GM04504 (cell line): ENCODE measurements around the gene DIAPH1.

Experiments
- DNase-seq: peaks from one replicate; pipeline ENCODE4 v3.0.0-alpha.2; 2012; ENCODE audit warnings: low read depth

DIAPH1 gene

GRCh38 chr5:141639357-141640050 lies 20.7 kb upstream of the DIAPH1 start:
- no peak for DNase-seq

- DNase-seq: no peak
These were observed 20.0 kb upstream of the DIAPH1 start for GRCh38 chr5:141638771-141639170.

GRCh38 chr5:141637767-141638419 lies 19.1 kb upstream of the DIAPH1 start:
- no peak for DNase-seq

DNA sequence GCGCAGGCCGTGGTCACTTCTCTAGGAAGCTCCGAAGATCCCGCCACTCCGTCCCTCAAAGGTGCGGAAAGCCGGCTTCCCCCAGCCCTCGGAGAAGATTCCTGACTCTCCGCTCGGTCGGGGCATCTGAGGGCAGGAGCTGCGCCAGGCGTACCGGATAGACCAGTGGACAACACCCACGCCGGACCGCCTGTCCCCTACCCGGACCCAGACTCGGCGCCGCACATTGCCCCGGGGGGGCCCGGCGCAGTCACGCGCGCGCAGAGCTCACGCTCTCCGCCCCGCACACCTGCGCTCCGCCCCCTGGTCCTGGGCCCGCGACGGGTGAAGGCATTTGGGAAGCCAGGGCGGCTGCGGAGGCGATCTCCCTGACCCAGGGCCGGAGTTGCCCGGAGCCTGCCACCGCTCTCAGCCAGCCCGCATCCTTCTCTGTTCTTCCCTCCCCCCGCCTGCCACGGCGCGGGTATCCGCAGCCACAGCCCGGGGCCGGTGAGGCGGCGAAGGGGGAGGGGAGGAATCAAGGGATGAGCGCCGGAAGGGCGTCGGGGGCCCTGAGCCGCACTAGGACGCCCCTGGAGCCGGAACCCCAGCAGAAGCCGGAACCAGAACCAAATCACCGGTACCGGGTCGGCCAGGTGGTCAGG lies 18.4 kb upstream of the DIAPH1 start:
- DNase-seq: no peak

DNA sequence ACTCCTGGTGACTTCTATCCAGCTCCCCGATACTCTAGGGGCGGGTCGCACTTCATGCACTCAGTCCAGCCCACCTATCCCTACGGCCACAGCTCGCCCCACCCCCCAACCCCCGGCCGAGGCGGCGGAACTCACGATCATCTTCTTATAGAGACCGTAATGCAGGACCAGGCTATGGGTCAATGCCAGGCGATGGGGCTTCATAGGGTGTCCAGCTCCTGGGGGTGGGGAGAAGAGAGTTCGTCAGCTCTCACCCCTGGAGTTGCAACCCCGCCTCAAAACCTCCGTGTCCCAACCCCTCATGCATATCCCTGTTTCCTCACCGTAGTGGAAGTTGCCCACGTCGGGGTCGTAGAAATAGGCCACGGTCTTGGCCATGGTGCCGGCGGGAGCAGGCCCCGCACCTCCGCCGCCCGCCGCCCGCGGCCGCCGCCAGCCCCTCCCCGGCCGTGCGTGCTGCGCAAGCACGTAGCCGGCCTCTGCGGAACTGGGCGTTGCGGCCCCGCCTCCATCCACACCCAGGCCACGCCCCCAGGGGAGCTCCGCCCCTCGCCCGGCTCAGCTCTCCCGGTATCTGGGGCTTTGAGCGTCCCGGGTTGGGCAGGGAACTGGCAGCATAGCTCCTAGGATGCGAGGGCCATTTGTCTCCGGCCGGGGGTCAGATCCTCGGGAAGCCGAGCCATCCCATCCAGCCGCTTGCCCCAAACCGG lies 17.8 kb upstream of the DIAPH1 start, which contains the start of the genes HDAC3 and RELL2:
TSS of gene HDAC3 (minus strand) at position 437 of the 710 bp plus-strand sequence. CDS start at position 378, 59 bp downstream.
TSS of gene RELL2 (plus strand) at position 585 of the 710 bp plus-strand sequence. CDS start 1,229 bp downstream, outside the sequence.
- DNase-seq: peak; percentile 71

DNA sequence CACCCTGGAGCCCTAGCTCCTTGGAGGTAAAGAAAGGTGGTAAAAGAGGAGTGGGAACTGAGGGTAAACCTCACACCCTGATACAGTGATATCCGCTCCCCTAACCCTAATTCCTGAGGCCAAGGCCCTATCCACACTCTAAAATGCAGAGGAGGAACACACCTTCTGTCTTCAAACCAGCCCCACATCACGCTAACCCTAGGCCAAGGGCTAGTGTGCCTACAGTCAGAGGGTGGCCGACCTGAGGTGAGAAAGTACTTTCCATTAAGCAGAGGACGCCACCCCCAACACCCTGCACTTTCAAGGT lies 17.3 kb upstream of the DIAPH1 start:
- no peak for DNase-seq

GRCh38 chr5:141635646-141636045 lies 16.8 kb upstream of the DIAPH1 start:
- DNase-seq: no peak

DNA sequence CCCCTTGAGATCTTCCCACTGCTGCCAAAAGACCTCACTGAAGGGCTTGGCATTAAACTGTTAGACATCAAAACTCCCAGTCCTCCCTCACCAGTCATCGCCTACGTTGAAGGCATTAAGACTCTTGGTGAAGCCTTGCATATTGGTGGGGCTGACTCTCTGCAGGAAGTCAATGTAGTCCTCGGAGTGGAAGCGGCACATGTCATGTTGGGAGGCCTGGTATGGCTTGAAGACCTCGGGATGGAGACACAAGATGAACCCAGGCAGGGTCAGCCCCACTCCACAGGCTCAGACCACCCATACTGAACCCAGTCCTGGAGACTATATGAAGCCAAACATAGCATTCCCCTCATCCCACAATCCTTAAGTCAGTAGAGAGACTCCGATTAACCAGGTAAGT lies 15.9 kb upstream of the DIAPH1 start:
- no peak for DNase-seq

DNA sequence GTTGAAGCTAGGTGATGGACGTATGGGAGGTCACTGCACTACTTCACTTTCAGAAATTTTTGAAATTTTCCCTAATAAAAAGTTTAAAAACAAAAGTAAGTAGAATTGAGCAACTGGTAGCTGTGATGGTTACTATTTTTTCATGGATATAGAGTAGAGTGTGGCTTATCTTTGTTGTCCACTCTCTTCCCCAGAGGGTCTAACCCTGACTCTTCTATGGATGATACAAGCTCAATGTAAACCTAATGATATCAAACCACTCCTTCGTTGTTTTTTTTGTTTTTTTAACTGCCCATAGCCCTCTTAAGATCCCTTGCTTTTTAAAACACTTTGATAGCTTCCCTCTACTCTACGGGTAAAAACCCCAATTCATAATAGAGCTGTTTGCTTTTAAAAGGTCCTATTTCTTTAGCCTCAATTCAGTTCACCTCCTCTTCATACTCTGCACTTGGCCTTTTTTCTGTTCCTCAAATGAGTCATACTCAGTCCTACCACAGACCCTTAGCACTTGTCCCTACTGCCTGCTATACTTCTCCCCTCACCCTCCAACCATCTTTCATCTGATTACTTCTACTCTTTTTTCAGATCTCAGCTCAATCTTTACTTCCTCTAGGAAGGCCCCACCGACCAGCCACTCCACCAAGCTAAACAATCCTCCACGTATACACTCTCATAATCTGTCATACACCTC lies 15.2 kb upstream of the DIAPH1 start:
- DNase-seq: no peak

DNA sequence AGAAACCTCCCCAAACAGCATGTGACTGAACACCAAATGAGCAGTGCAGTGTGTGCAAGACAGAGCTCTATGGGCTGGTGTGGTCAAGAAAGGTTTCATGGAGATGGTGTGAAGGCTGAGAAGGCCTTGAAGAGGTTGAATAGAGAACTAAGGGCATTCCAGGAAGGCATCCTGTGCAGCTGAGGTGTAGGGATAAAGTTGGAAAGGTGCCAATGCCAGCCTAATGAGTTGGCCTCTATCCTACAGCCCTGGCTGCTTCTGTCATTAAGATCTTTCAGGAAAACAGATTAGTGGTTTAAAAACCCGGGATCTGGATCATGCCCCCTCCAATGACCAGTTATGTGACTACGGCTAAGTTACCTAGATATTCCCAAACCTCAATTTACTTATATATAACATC lies 13.8 kb upstream of the DIAPH1 start:
- DNase-seq: no peak

- no peak for DNase-seq
These were observed 11.9 kb upstream of the DIAPH1 start for GRCh38 chr5:141630570-141631140.

DNA sequence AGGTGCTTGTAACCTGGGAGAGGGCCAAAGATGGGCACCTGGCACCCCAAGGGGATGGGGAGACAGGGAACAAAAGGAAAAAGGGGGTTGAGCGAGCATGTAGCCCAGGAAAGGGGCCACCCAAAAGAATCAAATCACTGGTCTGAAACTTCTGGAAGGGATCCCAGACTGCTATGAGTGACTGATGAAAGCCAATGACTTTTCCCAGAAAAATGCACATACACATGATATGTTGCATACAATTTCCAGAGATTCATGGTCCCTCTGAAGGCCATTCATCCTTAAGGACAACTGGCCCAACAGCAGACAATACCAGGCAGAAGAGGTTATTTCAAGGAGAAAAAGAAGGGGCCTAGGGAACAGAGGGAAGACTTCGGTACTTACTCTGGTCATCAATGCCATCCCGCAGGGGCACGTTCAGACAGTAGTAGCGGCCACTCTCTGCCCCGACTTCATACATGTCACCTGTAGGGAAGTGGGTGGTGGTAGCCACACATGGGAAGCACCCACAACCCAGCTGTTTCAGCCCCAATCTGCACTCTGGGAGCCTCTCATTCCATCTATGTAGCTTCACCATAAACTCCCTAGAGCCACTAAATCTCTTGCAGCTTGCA lies 9.5 kb upstream of the DIAPH1 start:
- DNase-seq: no peak

GRCh38 chr5:141623611-141624010 lies 4.8 kb upstream of the DIAPH1 start:
- DNase-seq: no peak

GRCh38 chr5:141623186-141623585 lies 4.4 kb upstream of the DIAPH1 start:
- no peak for DNase-seq

DNA sequence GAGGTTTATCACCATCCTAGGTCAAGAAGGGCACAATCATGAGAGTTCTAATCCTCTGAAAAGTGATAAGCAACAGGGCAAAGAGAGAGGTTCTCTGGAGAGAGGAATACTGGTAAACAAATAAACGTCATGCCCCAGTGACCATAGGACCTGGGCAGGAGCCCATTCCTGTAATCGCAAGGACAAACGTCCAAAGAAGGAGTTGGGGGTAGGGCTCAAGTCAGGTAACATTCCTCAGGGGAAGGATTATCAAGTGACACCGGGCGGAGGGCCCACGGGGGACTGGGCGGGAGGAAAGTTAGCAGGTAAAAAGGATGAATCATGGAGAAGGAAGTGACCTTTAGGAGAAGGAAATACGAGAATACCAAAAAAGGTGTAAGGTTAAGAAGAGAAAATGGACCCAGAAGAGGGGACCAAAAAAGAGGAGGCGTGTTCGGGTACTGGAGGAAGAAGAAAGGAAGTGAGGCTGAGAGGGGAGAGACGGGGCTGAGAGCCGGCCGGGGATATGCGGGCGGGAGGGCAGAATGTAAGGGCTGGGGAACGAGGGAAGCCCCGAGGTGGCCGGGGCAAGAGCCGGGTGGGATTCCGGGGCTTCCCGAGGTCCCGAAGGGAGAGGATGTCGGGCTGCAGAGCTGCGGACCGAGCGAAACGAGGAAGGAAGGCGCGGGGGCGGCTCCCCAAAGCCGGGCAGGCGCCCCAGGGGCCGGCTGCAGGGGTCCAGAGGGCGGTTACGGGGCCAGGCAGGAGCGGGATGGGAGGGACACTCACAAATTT lies 583 bp downstream of the DIAPH1 start:
- DNase-seq: no peak

GRCh38 chr5:141617682-141618029 lies 1.1 kb downstream of the DIAPH1 start:
- no peak for DNase-seq

- no peak for DNase-seq
These were observed 1.7 kb downstream of the DIAPH1 start for GRCh38 chr5:141617128-141617527.

- no peak for DNase-seq
These were observed 2.6 kb downstream of the DIAPH1 start for GRCh38 chr5:141615991-141616720.

- no peak for DNase-seq
These were observed 5.5 kb downstream of the DIAPH1 start for GRCh38 chr5:141613344-141613743.

DNA sequence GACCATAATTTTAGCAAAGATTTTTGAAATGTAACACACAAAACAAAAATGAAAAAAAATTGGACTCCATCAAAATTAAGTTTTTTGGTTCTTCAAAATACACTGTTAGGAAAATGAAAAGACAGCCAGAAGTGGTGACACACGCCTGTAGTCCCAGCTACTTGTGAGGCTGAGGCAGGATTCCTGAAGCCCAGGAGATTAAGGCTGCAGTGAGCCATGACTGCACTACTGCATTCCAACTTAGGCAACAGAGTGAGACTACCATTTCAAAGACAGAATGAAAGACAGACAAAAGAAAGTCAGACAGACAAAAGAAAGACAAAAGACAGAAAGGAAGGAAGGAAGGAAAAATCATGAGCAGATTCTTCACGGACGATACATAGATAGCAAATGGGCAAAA lies 7.5 kb downstream of the DIAPH1 start:
- DNase-seq: no peak
